ENCODE data around the gene STX4.
A peak's percentile ranks its signal among the peaks of the same experiment; 100 is the strongest.

Gene STX4

GRCh38 chr16:31022544-31023251 is 10.7 kb upstream of the STX4 start:
- no peak for DNase-seq

- no peak for DNase-seq
Observed at GRCh38 chr16:31023252-31023602, 10.1 kb upstream of the STX4 start.

GRCh38 chr16:31023627-31024226 is 9.6 kb upstream of the STX4 start:
- no peak for DNase-seq

GRCh38 chr16:31025339-31025738 is 8.0 kb upstream of the STX4 start:
- no peak for DNase-seq

- no peak for DNase-seq
Observed at GRCh38 chr16:31029272-31029671, 4.1 kb upstream of the STX4 start.

GRCh38 chr16:31031276-31031675 is 2.1 kb upstream of the STX4 start:
- DNase-seq, result no peak

GRCh38 chr16:31033709-31034492 is 543 bp downstream of the STX4 start:
- DNase-seq, result peak; percentile 83

GRCh38 chr16:31036691-31037090 is 3.3 kb downstream of the STX4 start:
- DNase-seq, result no peak

GRCh38 chr16:31038993-31039392 is 5.6 kb downstream of the STX4 start:
- DNase-seq, result no peak

- DNase-seq, result no peak
Observed at GRCh38 chr16:31042866-31043265, 9.5 kb downstream of the STX4 start.

- no peak for DNase-seq
Observed at GRCh38 chr16:31043352-31043751, 10.0 kb downstream of the STX4 start.

- DNase-seq, result no peak
Observed at GRCh38 chr16:31043898-31044481, 10.6 kb downstream of the STX4 start.

GRCh38 chr16:31050280-31051030 is 17.1 kb downstream of the STX4 start:
- DNase-seq, result no peak

- DNase-seq, result no peak
Observed at GRCh38 chr16:31052114-31052513, 18.8 kb downstream of the STX4 start.

GRCh38 chr16:31055613-31056012 is 22.3 kb downstream of the STX4 start:
- no peak for DNase-seq

GRCh38 chr16:31061126-31061812 is 27.9 kb downstream of the STX4 start:
- DNase-seq, result no peak

GRCh38 chr16:31061813-31062440 is 28.6 kb downstream of the STX4 start:
- DNase-seq, result no peak

GRCh38 chr16:31063495-31063842 is 30.1 kb downstream of the STX4 start:
- DNase-seq, result no peak

- DNase-seq, result no peak
Observed at GRCh38 chr16:31063843-31064611, 30.7 kb downstream of the STX4 start.

GRCh38 chr16:31064882-31065461 is 31.6 kb downstream of the STX4 start:
- no peak for DNase-seq

- no peak for DNase-seq
Observed at GRCh38 chr16:31067342-31067741, 34.0 kb downstream of the STX4 start.
